ENCODE data around the gene OR10K1.
"Not testable (repeated sequence)": the region's sequence is repeated elsewhere in the genome, so short reads cannot be mapped to it uniquely, and the experiment has no call there.

The OR10K1 gene, protein sequence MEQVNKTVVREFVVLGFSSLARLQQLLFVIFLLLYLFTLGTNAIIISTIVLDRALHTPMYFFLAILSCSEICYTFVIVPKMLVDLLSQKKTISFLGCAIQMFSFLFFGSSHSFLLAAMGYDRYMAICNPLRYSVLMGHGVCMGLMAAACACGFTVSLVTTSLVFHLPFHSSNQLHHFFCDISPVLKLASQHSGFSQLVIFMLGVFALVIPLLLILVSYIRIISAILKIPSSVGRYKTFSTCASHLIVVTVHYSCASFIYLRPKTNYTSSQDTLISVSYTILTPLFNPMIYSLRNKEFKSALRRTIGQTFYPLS

DNA sequence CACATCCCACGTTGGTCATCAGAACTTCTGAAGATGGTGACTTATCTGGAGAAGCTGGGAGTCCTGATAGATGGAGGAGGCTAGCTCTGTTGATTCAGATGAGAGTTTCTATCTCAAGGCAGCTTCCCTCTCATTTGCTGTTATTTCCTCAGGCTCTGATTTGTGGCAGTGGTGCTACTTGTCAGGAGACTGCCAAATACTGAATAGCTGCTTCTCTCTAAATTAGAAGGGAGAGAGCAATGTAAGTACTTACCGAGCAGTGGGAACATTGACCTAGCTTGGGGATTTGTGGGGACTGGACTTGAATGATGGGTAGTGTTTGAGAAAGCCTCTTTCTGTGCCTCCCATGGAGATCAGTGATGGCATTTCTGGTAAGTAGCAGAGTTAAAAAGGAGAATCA, at the start of gene OR10K1:
OR10K1 (plus strand) TSS at position 301 of the 400 bp plus-strand sequence. CDS start 3,728 bp downstream, outside the sequence.
- no peak for DNase-seq (ENCODE audit: low read depth, low spot score)

GRCh38 chr1:158414651-158415345, 46.8 kb upstream of the OR10K1 start:
- DNase-seq (ENCODE audit: low read depth, low spot score), result no peak

DNA sequence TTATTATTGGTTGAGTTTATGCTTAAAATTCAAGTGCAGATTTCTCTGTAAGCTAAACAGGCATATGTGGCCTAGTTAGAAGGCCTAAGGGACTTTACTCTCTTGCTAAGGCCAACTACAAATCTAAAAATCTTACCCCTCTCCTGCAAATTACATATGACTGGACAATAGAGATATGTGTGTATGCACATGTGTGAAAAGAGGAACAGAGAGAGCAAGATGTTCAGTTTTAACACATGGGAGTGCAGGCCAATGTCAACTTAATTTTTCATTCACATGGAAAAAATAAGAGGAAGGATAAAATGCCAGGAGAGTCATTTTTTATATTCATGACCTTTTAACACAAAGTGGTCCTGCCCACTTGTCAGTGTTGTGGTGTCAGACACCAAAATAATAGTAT, 44.0 kb upstream of the OR10K1 start:
- DNase-seq (ENCODE audit: low read depth, low spot score), result no peak

DNA sequence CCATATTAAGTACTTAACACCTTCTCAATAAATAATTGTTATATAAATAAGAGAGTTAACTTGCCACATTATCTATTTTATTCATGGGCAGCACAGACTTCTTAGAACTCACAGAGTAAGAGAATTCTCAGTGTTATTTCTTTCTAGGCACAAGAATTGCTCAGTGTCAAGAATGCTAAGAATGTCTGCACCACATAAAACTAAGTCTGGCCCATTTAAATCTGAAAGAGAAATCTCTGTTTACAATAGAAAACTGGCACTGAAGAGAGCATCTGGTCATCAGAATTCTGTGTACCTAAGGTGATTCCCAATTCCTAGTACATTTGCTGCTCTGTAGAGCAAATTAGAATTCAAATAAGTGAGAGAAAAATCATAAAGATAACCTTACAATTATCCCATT, 39.4 kb upstream of the OR10K1 start:
- no peak for DNase-seq (ENCODE audit: low read depth, low spot score)

DNA sequence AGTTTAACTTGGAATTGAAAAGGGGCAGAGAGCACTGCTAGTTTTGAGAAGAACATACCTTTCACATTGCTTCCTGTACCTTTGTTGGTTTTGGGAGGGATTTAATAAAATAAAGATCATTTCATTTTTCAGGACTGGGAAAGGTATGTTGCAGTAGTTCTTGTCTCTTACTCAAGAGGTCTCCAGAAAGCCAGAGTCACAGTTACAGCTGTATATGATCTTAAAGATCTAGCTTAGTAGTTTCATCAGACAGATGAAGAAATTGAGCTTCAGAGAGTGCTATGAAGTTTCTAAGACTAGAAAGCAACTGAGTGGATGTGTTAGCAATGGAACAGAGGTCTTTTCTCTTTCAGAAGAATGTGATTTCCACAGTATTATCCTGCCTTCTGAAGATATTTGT, 36.6 kb upstream of the OR10K1 start:
- no peak for DNase-seq (ENCODE audit: low read depth, low spot score)

DNA sequence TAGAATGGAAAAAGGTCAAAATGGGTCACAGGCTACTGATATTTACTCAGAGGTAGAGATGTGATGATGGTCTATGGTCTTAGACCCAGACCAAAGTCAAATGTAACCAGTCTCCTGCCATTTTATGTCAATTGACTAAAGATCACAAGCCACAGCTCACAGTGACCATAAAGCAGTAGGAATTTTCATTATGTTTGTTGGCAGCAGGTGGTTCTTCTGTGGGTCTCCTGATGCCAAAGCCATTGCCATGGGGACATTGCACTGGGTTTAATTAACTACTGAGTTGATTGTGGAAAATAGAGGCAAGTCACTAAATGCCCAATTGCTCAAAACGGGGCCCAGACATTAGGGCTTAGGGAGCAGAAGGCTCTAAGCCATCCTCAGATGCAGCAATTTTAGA, 35.5 kb upstream of the OR10K1 start, which contains the start of gene OR10K2:
OR10K2 (minus strand) TSS at position 101 of the 400 bp plus-strand sequence. CDS start 5,371 bp downstream, outside the sequence.
- DNase-seq (ENCODE audit: low read depth, low spot score), result no peak

DNA sequence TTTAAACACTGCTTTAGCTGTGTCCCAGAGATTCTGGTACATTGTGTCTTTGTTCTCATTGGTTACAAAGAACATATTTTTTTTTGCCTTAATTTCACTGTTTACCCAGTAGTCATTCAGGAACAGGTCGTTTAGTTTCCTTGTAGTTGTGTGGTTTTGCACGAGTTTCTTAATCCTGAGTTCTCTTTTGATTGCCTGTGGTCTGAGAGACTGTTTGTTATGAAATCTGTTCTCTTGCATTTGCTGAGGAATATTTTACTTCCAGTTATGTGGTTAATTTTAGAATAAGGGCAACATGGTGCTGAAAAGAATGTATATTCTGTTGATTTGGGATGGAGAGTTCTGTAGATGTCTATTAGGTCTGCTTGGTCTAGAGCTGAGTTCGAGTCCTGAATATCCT, 31.5 kb upstream of the OR10K1 start:
- not testable (repeated sequence) for DNase-seq (ENCODE audit: low read depth, low spot score)

DNA sequence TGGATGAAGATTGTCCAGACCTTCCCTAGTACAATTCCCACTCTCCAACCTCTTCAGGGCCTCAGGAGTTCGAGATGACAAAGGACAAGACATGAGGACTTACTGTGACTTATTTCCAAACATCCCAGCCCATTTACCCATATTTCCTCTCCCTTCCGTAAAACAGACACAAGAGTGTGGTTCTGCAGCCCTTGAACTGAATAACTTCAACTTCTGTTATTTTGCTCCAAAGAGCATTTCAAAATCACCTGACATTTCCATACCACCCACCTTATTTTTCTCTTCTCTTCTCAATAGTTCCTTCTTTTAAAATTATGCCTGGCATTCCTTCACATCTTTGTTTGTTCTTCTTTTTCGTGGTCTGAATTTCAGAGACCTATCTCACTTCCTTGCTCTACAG, 26.9 kb upstream of the OR10K1 start:
- DNase-seq (ENCODE audit: low read depth, low spot score), result no peak

GRCh38 chr1:158445376-158445775, 16.3 kb upstream of the OR10K1 start:
- DNase-seq (ENCODE audit: low read depth, low spot score), result no peak

DNA sequence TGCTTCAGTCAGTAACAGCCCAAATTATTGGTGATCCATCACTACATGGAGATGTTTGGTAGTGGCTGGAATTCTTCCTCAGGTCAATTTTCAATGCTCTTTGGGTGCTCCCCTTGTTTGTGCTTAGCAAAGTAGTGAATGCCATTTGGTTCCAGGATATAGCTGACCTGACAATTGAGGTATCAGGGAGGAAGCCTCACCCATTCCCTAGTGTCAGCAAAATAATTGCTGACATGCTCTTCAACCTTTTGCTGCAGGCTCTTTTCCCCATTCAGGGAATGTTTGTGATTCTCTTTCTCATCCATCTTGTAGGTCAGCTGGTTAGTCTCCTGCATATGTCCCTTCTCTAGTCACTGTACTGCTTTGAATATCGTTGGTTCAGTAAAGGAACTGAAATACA, 7.1 kb upstream of the OR10K1 start:
- no peak for DNase-seq (ENCODE audit: low read depth, low spot score)

DNA sequence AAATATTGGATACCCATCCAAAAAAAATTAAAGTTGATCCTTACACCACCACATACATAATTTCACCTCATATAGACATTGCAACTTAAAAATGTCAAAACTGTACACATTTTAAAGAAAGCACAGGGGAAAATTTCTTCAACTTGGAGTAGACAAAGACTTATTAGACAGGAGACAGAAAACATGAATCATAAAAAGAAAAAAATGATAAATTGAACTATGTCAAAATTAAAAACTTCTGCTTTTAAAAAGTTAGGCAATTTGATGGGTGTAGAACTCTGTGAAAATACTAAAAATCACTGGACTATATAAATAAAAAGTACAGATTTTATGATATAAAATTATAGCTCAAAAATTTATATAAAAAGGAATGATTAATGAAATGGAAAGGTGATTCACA, 4.4 kb upstream of the OR10K1 start:
- DNase-seq (ENCODE audit: low read depth, low spot score), result no peak

DNA sequence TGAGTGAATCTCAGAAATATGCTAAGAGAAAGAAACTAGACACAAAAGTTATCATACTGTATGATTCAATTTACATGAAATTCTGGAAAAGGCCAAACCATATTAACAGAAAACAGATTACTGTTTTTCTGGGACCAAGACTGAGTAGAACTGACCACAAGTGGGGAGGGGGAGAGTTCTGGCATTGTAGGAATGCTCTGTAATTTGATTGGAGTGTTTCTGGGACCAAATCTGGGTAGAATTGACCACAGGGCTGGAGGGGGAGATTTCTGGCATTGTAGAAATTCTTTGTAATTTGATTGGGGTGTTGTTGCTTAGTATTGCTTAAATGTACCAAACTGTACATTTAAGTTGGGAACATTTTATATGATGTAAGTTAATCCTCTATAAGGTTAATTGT, 3.4 kb upstream of the OR10K1 start:
- DNase-seq (ENCODE audit: low read depth, low spot score), result no peak

GRCh38 chr1:158471920-158472319, 10.3 kb downstream of the OR10K1 start, which contains the start of gene OR10R2:
OR10R2 (plus strand) TSS chr1:158472220; CDS start chr1:158472326, 106 bp downstream.
- DNase-seq (ENCODE audit: low read depth, low spot score), result no peak

DNA sequence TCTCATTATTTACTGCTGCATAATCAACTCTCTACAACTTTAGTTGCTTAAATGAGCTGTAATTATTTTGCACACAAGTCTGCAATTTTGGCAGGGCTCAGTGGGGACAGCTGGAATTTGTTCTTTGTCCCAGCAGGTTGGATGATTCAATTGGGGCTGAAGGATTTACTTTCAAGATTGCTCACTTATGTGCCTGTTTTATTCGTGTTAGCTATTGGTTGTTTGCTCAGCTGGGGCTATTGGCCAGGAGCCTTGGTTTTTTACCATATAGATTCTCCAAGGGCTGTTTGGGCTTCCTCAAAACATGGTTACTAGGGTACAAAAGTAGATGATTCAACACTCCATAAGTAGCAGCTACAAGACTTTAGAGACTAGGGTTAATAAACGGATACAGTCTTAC, 23.8 kb downstream of the OR10K1 start:
- DNase-seq (ENCODE audit: low read depth, low spot score), result no peak

- no peak for DNase-seq (ENCODE audit: low read depth, low spot score)
Observed at GRCh38 chr1:158491316-158491715, 29.7 kb downstream of the OR10K1 start.

GRCh38 chr1:158493054-158493453, 31.4 kb downstream of the OR10K1 start:
- DNase-seq (ENCODE audit: low read depth, low spot score), result no peak

DNA sequence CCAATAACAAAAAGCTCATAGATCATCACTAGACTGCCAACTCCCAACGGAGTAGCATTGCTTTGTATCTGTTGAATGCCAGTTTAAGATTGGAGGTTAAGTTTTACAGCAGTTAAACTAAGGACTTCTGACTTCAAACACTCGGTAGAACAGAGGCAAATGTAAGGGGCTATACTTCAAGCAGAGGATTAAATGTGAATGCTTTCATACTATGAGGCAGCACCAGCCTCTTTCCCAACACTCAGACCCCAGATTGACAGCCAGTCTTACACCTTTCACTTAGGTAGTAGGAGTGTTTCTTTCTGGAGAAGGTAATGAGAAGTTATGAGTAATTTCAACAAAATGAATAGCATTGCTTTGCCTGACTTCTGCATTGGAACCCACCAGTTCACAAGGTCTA, 33.2 kb downstream of the OR10K1 start:
- DNase-seq (ENCODE audit: low read depth, low spot score), result no peak

DNA sequence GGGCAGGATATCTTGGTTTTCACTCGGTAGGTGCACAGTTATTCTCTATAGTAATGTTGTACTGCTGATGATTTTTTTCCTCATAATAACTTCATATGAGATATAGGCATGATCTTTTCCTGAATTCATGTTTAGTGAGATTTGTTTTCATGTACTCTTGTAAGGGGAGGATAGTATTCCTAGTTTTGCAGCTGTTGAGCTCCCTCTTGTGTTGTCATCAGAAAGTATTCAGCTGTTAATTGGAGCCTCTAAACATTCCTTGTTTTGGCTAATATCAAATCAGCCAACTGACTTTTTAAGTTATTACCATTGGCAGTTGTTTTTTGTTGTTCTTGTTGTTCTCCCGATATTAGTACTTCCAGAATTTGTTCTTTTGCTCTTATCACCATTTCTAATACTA, 34.7 kb downstream of the OR10K1 start:
- no peak for DNase-seq (ENCODE audit: low read depth, low spot score)

- DNase-seq (ENCODE audit: low read depth, low spot score), result no peak
Observed at GRCh38 chr1:158506369-158506987, 44.8 kb downstream of the OR10K1 start.

GRCh38 chr1:158507511-158507910, 45.9 kb downstream of the OR10K1 start:
- no peak for DNase-seq (ENCODE audit: low read depth, low spot score)

GRCh38 chr1:158509471-158510156, 48.0 kb downstream of the OR10K1 start:
- DNase-seq (ENCODE audit: low read depth, low spot score), result no peak

DNA sequence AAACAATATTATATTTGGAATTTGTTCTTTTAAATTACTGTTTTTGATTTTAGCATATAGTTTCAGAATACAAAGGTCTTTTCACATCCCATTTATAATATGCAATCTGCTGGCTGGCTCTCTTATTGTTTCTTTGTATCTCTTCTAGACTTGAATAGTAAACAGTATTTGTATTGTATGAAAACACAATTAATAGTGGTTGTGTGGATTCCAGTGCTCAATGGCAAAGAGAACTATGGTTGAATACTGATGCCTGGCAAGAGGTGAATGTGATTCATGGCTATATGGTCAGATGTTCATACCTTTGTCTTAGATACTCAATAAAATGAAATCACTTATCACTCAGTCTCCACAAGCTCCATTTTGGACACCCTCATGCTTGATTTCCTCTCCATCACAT, 55.3 kb downstream of the OR10K1 start:
- no peak for DNase-seq (ENCODE audit: low read depth, low spot score)
